ENCODE results near the gene TRAPPC10. TPM values are rescaled to one million over a fixed set of nuclear protein-coding genes. Genes with fewer than 3 reads are reported as not detected.

TRAPPC10 gene
- total and polyA plus RNA-seq, 7 donors: 8.4 to 27.3 (median 19.6) TPM

GRCh38 chr21:43971992-43972255 lies 40.2 kb upstream of the TRAPPC10 start:
- no peak for TF ChIP-seq POLR2A (IDR thresholded peaks at IDR 0.05)
- no peak for TF ChIP-seq CTCF (IDR thresholded peaks at IDR 0.05)
- no peak for TF ChIP-seq EP300 (IDR thresholded peaks at IDR 0.05)
- TF ChIP-seq POLR2AphosphoS5 (IDR thresholded peaks at IDR 0.05): no peak
- no peak overlapping the region for H3K27ac ChIP-seq
- H3K4me3 ChIP-seq: no peak overlapping the region
- WGBS, 2 donors: 96 to 97% methylated on average over 11 of the region's 11 CpGs
- peaks cover 0 to 7% (median 3%) of the 10 kb centered on the region in 4 donors for H3K4me1 ChIP-seq
- DNase-seq: no peak
- H3K9me3 ChIP-seq: no peaks in the 10 kb centered on the region
- H3K36me3 ChIP-seq: peaks cover 5 to 68% (median 30%) of the 10 kb centered on the region in 4 donors
- intact Hi-C loops (cut with DNase I): no loop called here
- H3K27me3 ChIP-seq: no peaks in the 10 kb centered on the region

GRCh38 chr21:43972850-43973633 lies 39.1 kb upstream of the TRAPPC10 start:
- TF ChIP-seq EP300 (IDR thresholded peaks at IDR 0.05) (no peak), CTCF (IDR thresholded peaks at IDR 0.05) (no peak), POLR2AphosphoS5 (IDR thresholded peaks at IDR 0.05) (no peak), POLR2A (IDR thresholded peaks at IDR 0.05) (no peak)
- H3K9me3 ChIP-seq: no peaks in the 10 kb centered on the region
- intact Hi-C loops (cut with DNase I): no loop called here
- no peak overlapping the region for H3K4me3 ChIP-seq
- no peak for DNase-seq
- peaks cover 0 to 7% (median 3%) of the 10 kb centered on the region in 4 donors for H3K4me1 ChIP-seq
- 77 to 83% methylated on average over 29 of the region's 29 CpGs for WGBS, 2 donors
- H3K36me3 ChIP-seq: peaks cover 9 to 66% (median 30%) of the 10 kb centered on the region in 4 donors
- H3K27ac ChIP-seq: no peak overlapping the region
- no peaks in the 10 kb centered on the region for H3K27me3 ChIP-seq

GRCh38 chr21:43973634-43973955 lies 38.5 kb upstream of the TRAPPC10 start:
- Histone ChIP-seq H3K36me3 (peaks cover 15 to 66% (median 30%) of the 10 kb centered on the region in 4 donors), H3K4me3 (no peak overlapping the region), H3K9me3 (no peaks in the 10 kb centered on the region), H3K27me3 (no peaks in the 10 kb centered on the region), H3K27ac (no peak overlapping the region), H3K4me1 (peaks cover 0 to 7% (median 3%) of the 10 kb centered on the region in 4 donors)
- no peak for TF ChIP-seq CTCF (IDR thresholded peaks at IDR 0.05)
- TF ChIP-seq POLR2A (IDR thresholded peaks at IDR 0.05): no peak
- TF ChIP-seq POLR2AphosphoS5 (IDR thresholded peaks at IDR 0.05): no peak
- no peak for TF ChIP-seq EP300 (IDR thresholded peaks at IDR 0.05)
- intact Hi-C loops (cut with DNase I): no loop called here
- DNase-seq: no peak
- WGBS, 2 donors: 87 to 97% methylated on average over 12 of the region's 12 CpGs

GRCh38 chr21:43974791-43975468 lies 37.2 kb upstream of the TRAPPC10 start:
- Histone ChIP-seq H3K9me3 (no peaks in the 10 kb centered on the region), H3K4me1 (peaks cover 0 to 7% (median 3%) of the 10 kb centered on the region in 4 donors), H3K36me3 (peaks cover 16 to 64% (median 22%) of the 10 kb centered on the region in 4 donors), H3K4me3 (no peak overlapping the region), H3K27me3 (no peaks in the 10 kb centered on the region), H3K27ac (no peak overlapping the region)
- 88 to 91% methylated on average over 16 of the region's 16 CpGs for WGBS, 2 donors
- TF ChIP-seq CTCF (IDR thresholded peaks at IDR 0.05) (no peak), POLR2AphosphoS5 (IDR thresholded peaks at IDR 0.05) (no peak), POLR2A (IDR thresholded peaks at IDR 0.05) (no peak), EP300 (IDR thresholded peaks at IDR 0.05) (no peak)
- intact Hi-C loops (cut with DNase I): loop anchor here (1.0 to 5.0 kb wide), 3 partner anchors 38 to 165 kb away; partner anchors contain the start of gene AGPAT3
- no peak for DNase-seq
